GM12891 (cell line): Measurements from ENCODE around the gene ZSWIM5.

Experiments used
- PAX5 ChIP-seq: IDR thresholded peaks from 2 replicates; pipeline ENCODE4 v1.6.1; 2011; ENCODE audit warnings: low read length, moderate library complexity, mild to moderate bottlenecking; ENCODE audit not compliant: insufficient read depth, severe bottlenecking
- POLR2A ChIP-seq: IDR thresholded peaks from 2 replicates; pipeline ENCODE4 v1.6.1; 2011; ENCODE audit warnings: low read depth, low read length, control low read depth
- POLR2AphosphoS5 ChIP-seq: IDR thresholded peaks from 2 replicates; pipeline ENCODE4 v1.6.1; 2011; ENCODE audit warnings: low read depth, low read length, control low read depth
- POU2F2 ChIP-seq: IDR thresholded peaks from 2 replicates; pipeline ENCODE4 v1.6.1; 2011; ENCODE audit warnings: low read depth, mild to moderate bottlenecking, control low read depth, low read length, moderate library complexity
- TAF1 ChIP-seq: IDR thresholded peaks from 2 replicates; pipeline ENCODE4 v1.6.1; 2011; ENCODE audit warnings: low read depth, low read length, control low read depth

GRCh38 chr1:45191418-45191783, 15.0 kb downstream of the ZSWIM5 start:
- no peak for TF ChIP-seq POU2F2
- no peak for TF ChIP-seq POLR2AphosphoS5
- TF ChIP-seq POLR2A = no peak
- no peak for TF ChIP-seq TAF1
- TF ChIP-seq PAX5 = no peak
